Calu3 (cell line): ENCODE measurements around the gene CATSPERZ. TPM values are rescaled to one million over a fixed set of nuclear protein-coding genes. Genes with fewer than 3 reads are reported as not detected.

Experiments used
- BruUV-seq: library from RNA; stranded (reverse); fragments of 400-500 nt; replicated peaks from 2 replicates; lab custom pipeline; 2021; lab: Mats Ljungman, UMichigan
- CTCF ChIA-PET: fragments of 300-600 bp; sonication (Branson Sonifier 250); formaldehyde crosslinking; loops from one replicate; lab custom pipeline; 2022; ENCODE audit warnings: antibody characterized with exemption; lab: Charles Lee
- DNase-seq: peaks from one replicate; pipeline ENCODE4 v3.0.0; 2022
- H3K27ac Mint-ChIP-seq: one replicate; pipeline ENCODE4 v1.8.0; 2022; ENCODE audit warnings: mixed read lengths; ENCODE audit not compliant: unreplicated experiment
- H3K27me3 Mint-ChIP-seq: one replicate; pipeline ENCODE4 v1.8.0; 2022; ENCODE audit warnings: mixed read lengths; ENCODE audit not compliant: unreplicated experiment
- H3K36me3 Mint-ChIP-seq: one replicate; pipeline ENCODE4 v1.8.0; 2022; ENCODE audit warnings: mild to moderate bottlenecking, moderate library complexity, mixed read lengths; ENCODE audit not compliant: insufficient read depth, unreplicated experiment
- H3K4me1 Mint-ChIP-seq: one replicate; pipeline ENCODE4 v1.8.0; 2022; ENCODE audit warnings: mild to moderate bottlenecking, low read depth, mixed read lengths; ENCODE audit not compliant: unreplicated experiment
- H3K4me3 Mint-ChIP-seq: one replicate; pipeline ENCODE4 v1.8.0; 2022; ENCODE audit warnings: mild to moderate bottlenecking, low read depth, moderate library complexity, mixed read lengths; ENCODE audit not compliant: unreplicated experiment
- H3K9me3 Mint-ChIP-seq: one replicate; pipeline ENCODE4 v1.8.0; 2022; ENCODE audit warnings: low read depth, mixed read lengths; ENCODE audit not compliant: unreplicated experiment
- CTCF ChIP-seq: fragments of 200-600 bp; IDR thresholded peaks from one replicate; pipeline ENCODE4 v1.8.0; 2022; ENCODE audit warnings: antibody characterized with exemption; ENCODE audit not compliant: unreplicated experiment
- intact Hi-C: fragments of 100-400 bp; cut with micrococcal nuclease; formaldehyde crosslinking; loops from one replicate; pipeline ENCODE4 v1.10.0; 2022; ENCODE audit not compliant: unreplicated experiment
- total RNA-seq: library from RNA; stranded (reverse); gene quantifications from 2 replicates; pipeline ENCODE4 v1.2.3, GENCODE V29; 2022

Gene CATSPERZ
- total RNA-seq, 1 experiment from 2014 or later: 0.85 TPM

- TF ChIP-seq CTCF: no peak
- no peaks in the 10 kb centered on the region for H3K27me3 Mint-ChIP-seq
- no peak overlapping the region for H3K27ac Mint-ChIP-seq
- intact Hi-C loops: no loop called here
- H3K36me3 Mint-ChIP-seq: peaks cover 10% of the 10 kb centered on the region
- H3K4me1 Mint-ChIP-seq: peaks cover 11% of the 10 kb centered on the region
- no peak for DNase-seq
- no TSS peak for BruUV-seq
- no peak overlapping the region for H3K4me3 Mint-ChIP-seq
- peaks cover 3% of the 10 kb centered on the region for H3K9me3 Mint-ChIP-seq
- CTCF ChIA-PET: interaction anchor here (2.2 kb wide), 1 partner anchor 27 kb away, joined by 5 read pairs; no protein-coding TSS in a partner anchor
Measured at GRCh38 chr11:64327993-64328392, 27.8 kb downstream of the CATSPERZ start.

GRCh38 chr11:64330888-64331287, 30.7 kb downstream of the CATSPERZ start:
- BruUV-seq: no TSS peak
- intact Hi-C loops: no loop called here
- CTCF ChIA-PET: interaction anchor here (1.0 to 2.8 kb wide), 4 partner anchors 13 to 47 kb away, joined by 4 to 58 read pairs (median 14); partner anchors contain the start of genes BAD, PRDX5 and TRMT112
- peaks cover 3% of the 10 kb centered on the region for H3K9me3 Mint-ChIP-seq
- no peak overlapping the region for H3K4me3 Mint-ChIP-seq
- TF ChIP-seq CTCF: no peak
- H3K27ac Mint-ChIP-seq: no peak overlapping the region
- peaks cover 24% of the 10 kb centered on the region for H3K4me1 Mint-ChIP-seq
- no peaks in the 10 kb centered on the region for H3K27me3 Mint-ChIP-seq
- DNase-seq: no peak
- peaks cover 8% of the 10 kb centered on the region for H3K36me3 Mint-ChIP-seq

- Mint-ChIP-seq H3K36me3 (peaks cover 8% of the 10 kb centered on the region), H3K9me3 (peaks cover 3% of the 10 kb centered on the region), H3K4me3 (no peak overlapping the region), H3K4me1 (peaks cover 24% of the 10 kb centered on the region), H3K27me3 (no peaks in the 10 kb centered on the region), H3K27ac (no peak overlapping the region)
- no TSS peak for BruUV-seq
- intact Hi-C loops: no loop called here
- TF ChIP-seq CTCF: peak; percentile 62
- DNase-seq: peak; percentile 84
- CTCF ChIA-PET: interaction anchor here (1.0 to 2.8 kb wide), 8 partner anchors 11 to 50 kb away, joined by 3 to 58 read pairs (median 4); partner anchors contain the start of genes BAD, PRDX5 and TRMT112
Measured at GRCh38 chr11:64331569-64332371, 31.6 kb downstream of the CATSPERZ start.

GRCh38 chr11:64333556-64333955, 33.4 kb downstream of the CATSPERZ start:
- Mint-ChIP-seq H3K36me3 (peaks cover 8% of the 10 kb centered on the region), H3K27me3 (no peaks in the 10 kb centered on the region), H3K27ac (no peak overlapping the region), H3K4me1 (peaks cover 24% of the 10 kb centered on the region), H3K9me3 (no peaks in the 10 kb centered on the region), H3K4me3 (no peak overlapping the region)
- intact Hi-C loops: no loop called here
- TF ChIP-seq CTCF: no peak
- no TSS peak for BruUV-seq
- DNase-seq: no peak
- CTCF ChIA-PET: interaction anchor here (1.7 to 2.8 kb wide), 2 partner anchors 21 to 33 kb away, joined by 4 to 25 read pairs; no protein-coding TSS in a partner anchor
